ENCODE results near the gene PHAX.
"Not testable (repeated sequence)": the region's sequence is repeated elsewhere in the genome, so short reads cannot be mapped to it uniquely, and the experiment has no call there.

The PHAX gene

GRCh38 chr5:126659805-126660482 is 59.2 kb downstream of the PHAX start:
- DNase-seq, result no peak

GRCh38 chr5:126664586-126664985 is 63.8 kb downstream of the PHAX start:
- no peak for DNase-seq

GRCh38 chr5:126670109-126670508 is 69.4 kb downstream of the PHAX start:
- not testable (repeated sequence) for DNase-seq

DNA sequence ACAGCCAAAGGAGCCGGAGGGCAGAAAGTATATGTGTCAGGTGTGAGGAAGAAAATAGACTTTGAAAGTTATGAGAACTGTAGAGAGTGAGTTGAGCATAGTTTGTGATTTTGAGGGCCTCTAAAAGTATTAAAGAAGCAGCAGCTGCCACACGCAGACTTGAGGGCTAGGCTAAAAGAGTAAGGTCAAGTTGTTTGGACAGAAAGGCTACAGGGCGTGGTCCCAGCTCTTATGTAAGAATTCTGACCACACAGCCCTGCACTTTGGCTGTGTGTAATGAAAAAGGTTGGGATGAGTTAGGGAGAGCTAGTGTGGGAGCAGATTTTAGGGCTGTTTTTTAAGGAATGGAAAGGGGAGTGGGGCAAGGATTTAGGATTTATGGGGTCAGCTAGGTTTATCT is 70.9 kb downstream of the PHAX start:
- not testable (repeated sequence) for DNase-seq

DNA sequence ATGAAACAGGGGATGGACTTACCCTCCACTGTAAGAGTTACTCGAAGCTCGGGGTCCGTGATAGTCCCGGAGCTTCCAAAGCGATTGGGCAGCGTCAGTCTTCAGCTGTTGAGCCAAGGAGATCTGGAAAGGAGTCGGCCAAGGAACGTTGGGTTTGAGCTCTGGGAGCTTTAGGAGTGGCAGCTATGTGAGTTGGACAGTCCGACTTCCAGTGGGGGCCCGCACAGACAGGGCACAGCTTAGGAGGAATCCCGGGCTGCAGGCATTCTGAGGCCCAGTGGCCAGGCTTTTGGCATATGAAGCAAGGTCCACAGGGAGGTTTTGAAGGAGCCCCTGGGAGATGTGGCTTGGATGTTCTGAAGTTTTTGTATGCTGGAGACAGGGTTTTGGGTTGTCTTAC is 72.7 kb downstream of the PHAX start:
- no peak for DNase-seq

- no peak for DNase-seq
These were observed 73.4 kb downstream of the PHAX start for GRCh38 chr5:126674145-126674544.

DNA sequence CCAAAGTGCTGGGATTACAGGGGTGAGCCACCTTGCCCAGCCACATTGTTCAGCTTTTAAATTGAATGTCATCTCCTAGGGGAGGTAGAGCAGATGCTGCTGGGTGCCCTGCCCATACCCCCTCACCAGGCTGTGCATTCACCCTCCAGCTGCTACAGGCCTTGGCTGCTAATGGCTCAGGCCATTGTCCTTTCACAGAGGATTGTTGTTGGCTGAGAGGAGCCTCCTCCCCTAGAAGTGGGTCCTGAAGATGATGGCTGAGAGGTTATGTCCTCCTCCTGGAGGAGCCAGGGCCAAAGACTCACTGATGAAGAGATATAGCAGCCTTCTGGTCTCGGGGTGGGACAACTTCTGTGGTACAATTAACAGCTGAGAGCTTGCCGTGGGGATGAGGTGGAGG is 74.6 kb downstream of the PHAX start:
- no peak for DNase-seq

- peak; percentile 57 for DNase-seq
These were observed 75.5 kb downstream of the PHAX start for GRCh38 chr5:126676195-126676624.

Measured in effector CD4-positive, alpha-beta T cell (primary cell).